Neuronal stem cell (in vitro differentiated cells): ENCODE results near the gene CNIH3.

ENCODE experiments used
- DNase-seq: peaks from one replicate; pipeline ENCODE4 v3.0.0-alpha.2; 2013; ENCODE audit warnings: low spot score
- H2AFZ ChIP-seq: one replicate; pipeline ENCODE4 v1.6.1; 2013; ENCODE audit warnings: mild to moderate bottlenecking, low read length, inconsistent platforms
- H2AK5ac ChIP-seq: 2 replicates; pipeline ENCODE4 v1.6.1; 2013; ENCODE audit warnings: low read depth, mild to moderate bottlenecking, inconsistent platforms, low read length, moderate library complexity, mixed read lengths
- H2BK120ac ChIP-seq: 2 replicates; pipeline ENCODE4 v1.6.1; 2013; ENCODE audit warnings: low read depth, mild to moderate bottlenecking, inconsistent platforms, low read length, moderate library complexity, mixed read lengths
- H2BK12ac ChIP-seq: one replicate; pipeline ENCODE4 v1.6.1; 2013; ENCODE audit warnings: low read length, inconsistent platforms
- H2BK15ac ChIP-seq: 2 replicates; pipeline ENCODE4 v1.6.1; 2013; ENCODE audit warnings: mild to moderate bottlenecking, low read length, inconsistent platforms, mixed read lengths
- H2BK5ac ChIP-seq: one replicate; pipeline ENCODE4 v1.6.1; 2013; ENCODE audit warnings: inconsistent platforms, mild to moderate bottlenecking, low read length, moderate library complexity
- H3K14ac ChIP-seq: one replicate; pipeline ENCODE4 v1.6.1; 2013; ENCODE audit warnings: low read length, inconsistent platforms
- H3K18ac ChIP-seq: 2 replicates; pipeline ENCODE4 v1.6.1; 2013; ENCODE audit warnings: low read length, inconsistent platforms
- H3K23ac ChIP-seq: 2 replicates; pipeline ENCODE4 v1.6.1; 2013; ENCODE audit warnings: low read depth, mild to moderate bottlenecking, mixed read lengths, low read length, inconsistent platforms; ENCODE audit not compliant: poor library complexity
- H3K27ac ChIP-seq: replicated peaks from 3 replicates; pipeline ENCODE4 v1.5.1; 2013; ENCODE audit warnings: low read length, inconsistent platforms
- H3K27me3 ChIP-seq, 3 experiments: 2 replicates each; pipeline ENCODE4 v1.6.1; 2013; ENCODE audit warnings: low read length in 3 of 3, mild to moderate bottlenecking in 2 of 3, inconsistent platforms in 1 of 3, low read depth in 1 of 3, mixed read lengths in 1 of 3, moderate library complexity in 1 of 3; ENCODE audit not compliant: control insufficient read depth in 3 of 3, insufficient read depth in 3 of 3
- H3K36me3 ChIP-seq, 2 donors: replicated peaks in 1 of 2; 2 replicates each; pipeline ENCODE4 v1.6.1; 2013; ENCODE audit warnings: low read length in 2 of 2; ENCODE audit not compliant: control insufficient read depth in 2 of 2, insufficient read depth in 2 of 2
- H3K4ac ChIP-seq: 2 replicates; pipeline ENCODE4 v1.6.1; 2013; ENCODE audit warnings: inconsistent platforms, mild to moderate bottlenecking, low read length, moderate library complexity
- H3K4me1 ChIP-seq, 2 donors: 1 replicate in 1 of 2; 2 replicates in 1 of 2; pipeline ENCODE4 v1.6.1; 2013; ENCODE audit warnings: low read length in 2 of 2, low read depth in 1 of 2; ENCODE audit not compliant: control insufficient read depth in 2 of 2, insufficient read depth in 1 of 2
- H3K4me2 ChIP-seq: one replicate; pipeline ENCODE4 v1.6.1; 2013; ENCODE audit warnings: mild to moderate bottlenecking, low read length, inconsistent platforms; ENCODE audit not compliant: insufficient read depth, poor library complexity, severe bottlenecking
- H3K4me3 ChIP-seq, 2 donors: 2 replicates each; pipeline ENCODE4 v1.5.1; 2013; ENCODE audit warnings: low read length in 2 of 2, mild to moderate bottlenecking in 2 of 2, inconsistent platforms in 1 of 2, moderate library complexity in 1 of 2
- H3K79me1 ChIP-seq: one replicate; pipeline ENCODE4 v1.6.1; 2013; ENCODE audit warnings: low read depth, mild to moderate bottlenecking, inconsistent platforms, low read length, moderate library complexity
- H3K9ac ChIP-seq: one replicate; pipeline ENCODE4 v1.6.1; 2013; ENCODE audit warnings: mild to moderate bottlenecking, low read depth, low read length, inconsistent platforms; ENCODE audit not compliant: poor library complexity
- H3K9me3 ChIP-seq, 2 donors: replicated peaks in 1 of 2; 2 replicates each; pipeline versions ENCODE3 to v1.6.1; 2013; ENCODE audit warnings: low read length in 2 of 2, mild to moderate bottlenecking in 2 of 2, inconsistent platforms in 1 of 2, low read depth in 1 of 2, mixed read lengths in 1 of 2, moderate library complexity in 1 of 2; ENCODE audit not compliant: control insufficient read depth in 2 of 2, insufficient read depth in 1 of 2
- H4K8ac ChIP-seq: one replicate; pipeline ENCODE4 v1.6.1; 2013; ENCODE audit warnings: low read depth, mild to moderate bottlenecking, inconsistent platforms, low read length, moderate library complexity
- H4K91ac ChIP-seq: one replicate; pipeline ENCODE4 v1.6.1; 2013; ENCODE audit warnings: low read length, low read depth, mild to moderate bottlenecking, inconsistent platforms; ENCODE audit not compliant: poor library complexity
- WGBS, 2 donors: extraction: QIAGEN DNeasy Blood & Tissue Kit; methylation state at CpG; one replicate each; pipeline ENCODE4 v1.1.7; 2013; ENCODE audit warnings: missing lambda C conversion rate in 2 of 2, mixed read lengths in 1 of 2; ENCODE audit not compliant: insufficient read length in 2 of 2, insufficient replicate concordance in 1 of 2; ENCODE audit errors: extremely low coverage in 2 of 2; 5-methylcytosine and 5-hydroxymethylcytosine counted together

Gene CNIH3

DNA sequence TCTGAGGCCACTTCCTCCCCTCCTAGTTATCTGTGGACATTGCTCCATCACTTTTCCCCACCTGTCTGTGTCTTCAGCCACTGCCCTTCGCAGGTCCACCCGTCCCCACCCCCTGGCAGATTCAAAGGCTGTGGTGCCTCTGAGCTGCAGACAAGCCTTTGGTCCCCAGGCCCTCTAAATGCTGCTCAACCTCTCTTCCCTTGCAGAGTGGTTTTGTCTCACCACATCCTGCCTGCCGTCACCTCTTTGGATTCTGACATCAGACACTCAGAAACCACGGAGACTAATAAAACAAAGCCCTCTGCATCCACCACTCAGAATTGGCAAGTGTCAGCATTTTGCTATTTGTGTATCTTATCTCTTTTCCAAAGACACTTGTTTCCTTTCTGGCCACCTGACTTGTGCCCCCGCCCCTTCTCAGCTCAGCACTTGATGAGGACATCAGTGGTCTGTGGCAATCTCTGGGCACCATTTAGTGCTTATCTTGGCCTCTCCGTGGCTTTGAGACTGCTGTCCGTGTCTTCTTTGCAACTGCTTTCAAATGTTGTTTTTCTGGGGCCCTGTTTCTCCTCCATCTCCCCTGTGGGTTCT lies 7.7 kb downstream of the CNIH3 start:
- Histone ChIP-seq H2BK12ac (no peak overlapping the region), H3K23ac (no peak overlapping the region), H3K4ac (no peak overlapping the region), H3K27me3 (peaks cover 0 to 22% (median 13%) of the 10 kb centered on the region in 3 experiments), H2BK5ac (no peak overlapping the region), H3K4me2 (no peak overlapping the region), H3K4me3 (no peak overlapping the region), H3K9me3 (peaks cover 0 to 3% of the 10 kb centered on the region in 2 donors), H3K18ac (no peak overlapping the region), H2AK5ac (no peak overlapping the region), H4K8ac (no peak overlapping the region), H3K14ac (no peak overlapping the region), H2BK15ac (no peak overlapping the region), H3K36me3 (no peaks in the 10 kb centered on the region), H3K4me1 (peaks cover 0 to 2% of the 10 kb centered on the region in 2 donors), H3K9ac (no peak overlapping the region), H3K79me1 (no peaks in the 10 kb centered on the region), H2AFZ (no peak overlapping the region), H4K91ac (no peak overlapping the region), H3K27ac (no peak overlapping the region), H2BK120ac (no peak overlapping the region)
- WGBS, 2 donors: no CpG with 5 or more reads among the region's 7 CpGs
- DNase-seq: no peak

DNA sequence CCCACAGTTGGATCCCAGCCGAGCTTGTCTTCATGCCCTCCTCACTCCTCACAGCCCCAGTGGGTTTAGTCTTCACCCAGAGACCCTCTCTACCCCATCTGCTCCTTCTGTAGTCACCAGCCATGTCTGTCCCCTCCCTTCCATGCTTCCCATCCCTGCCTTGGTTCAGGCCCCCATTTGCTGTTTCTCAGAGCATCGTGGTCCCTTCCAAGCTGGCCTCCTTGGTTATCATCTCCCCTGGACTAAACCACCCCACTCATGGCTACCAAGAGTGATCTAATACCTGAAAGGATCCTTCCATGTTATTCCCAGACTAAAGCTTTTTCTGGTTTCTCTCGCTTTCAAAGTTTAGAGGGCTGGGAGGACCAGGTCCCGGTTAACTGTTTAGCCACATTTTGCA lies 8.3 kb downstream of the CNIH3 start:
- H3K36me3 ChIP-seq: no peaks in the 10 kb centered on the region
- H2BK12ac ChIP-seq: no peak overlapping the region
- no peak overlapping the region for H2BK5ac ChIP-seq
- H2AK5ac ChIP-seq: no peak overlapping the region
- H3K4me1 ChIP-seq: peaks cover 0 to 2% of the 10 kb centered on the region in 2 donors
- no peak overlapping the region for H2BK120ac ChIP-seq
- H3K79me1 ChIP-seq: no peaks in the 10 kb centered on the region
- no peak overlapping the region for H3K4me3 ChIP-seq
- no peak overlapping the region for H3K18ac ChIP-seq
- no peak overlapping the region for H3K4ac ChIP-seq
- peaks cover 0 to 16% (median 7%) of the 10 kb centered on the region in 3 experiments for H3K27me3 ChIP-seq
- no peak overlapping the region for H4K8ac ChIP-seq
- no peak overlapping the region for H3K9ac ChIP-seq
- peak overlapping the region; percentile 1 for H3K14ac ChIP-seq
- no peak overlapping the region for H3K27ac ChIP-seq
- H3K4me2 ChIP-seq: no peak overlapping the region
- H2BK15ac ChIP-seq: no peak overlapping the region
- no peak overlapping the region for H2AFZ ChIP-seq
- no peak for DNase-seq
- no peak overlapping the region for H4K91ac ChIP-seq
- H3K23ac ChIP-seq: no peak overlapping the region
- H3K9me3 ChIP-seq: peaks cover 0 to 3% of the 10 kb centered on the region in 2 donors
- no CpG with 5 or more reads among the region's 4 CpGs for WGBS, 2 donors

DNA sequence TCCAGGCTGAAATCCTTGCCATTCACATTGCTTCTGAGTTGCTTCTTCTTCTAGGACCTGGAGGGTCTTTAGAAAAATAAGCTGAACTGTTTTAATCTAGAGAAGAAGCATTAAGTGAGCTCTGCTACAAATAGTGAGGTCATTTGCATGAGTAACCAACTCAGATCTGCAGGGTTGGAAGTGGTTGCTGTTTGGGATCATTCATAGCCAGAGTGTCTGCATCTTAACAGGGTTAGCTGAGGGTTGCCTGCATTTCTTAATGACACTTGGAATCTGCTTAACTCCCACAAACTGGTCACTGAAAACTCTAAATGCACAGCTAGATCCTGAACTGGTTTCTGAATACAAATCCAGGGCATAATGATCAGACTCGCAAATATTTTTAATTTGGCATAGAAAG lies 9.9 kb downstream of the CNIH3 start:
- H2BK5ac ChIP-seq: no peak overlapping the region
- H3K9me3 ChIP-seq: peaks cover 0 to 3% of the 10 kb centered on the region in 2 donors
- H2AFZ ChIP-seq: no peak overlapping the region
- H4K8ac ChIP-seq: no peak overlapping the region
- no peak overlapping the region for H2BK12ac ChIP-seq
- H3K36me3 ChIP-seq: no peaks in the 10 kb centered on the region
- no peak overlapping the region for H3K9ac ChIP-seq
- H3K4ac ChIP-seq: no peak overlapping the region
- H3K14ac ChIP-seq: no peak overlapping the region
- peaks cover 0 to 6% (median 0%) of the 10 kb centered on the region in 3 experiments for H3K27me3 ChIP-seq
- no peak overlapping the region for H4K91ac ChIP-seq
- H3K27ac ChIP-seq: no peak overlapping the region
- no peak overlapping the region for H2AK5ac ChIP-seq
- H3K18ac ChIP-seq: no peak overlapping the region
- H3K4me2 ChIP-seq: no peak overlapping the region
- H3K4me3 ChIP-seq: no peak overlapping the region
- no peak overlapping the region for H2BK120ac ChIP-seq
- H3K79me1 ChIP-seq: no peaks in the 10 kb centered on the region
- DNase-seq: no peak
- no CpG with 5 or more reads among the region's 1 CpG for WGBS, 2 donors
- no peak overlapping the region for H2BK15ac ChIP-seq
- H3K4me1 ChIP-seq: peaks cover 0 to 2% of the 10 kb centered on the region in 2 donors
- H3K23ac ChIP-seq: no peak overlapping the region

DNA sequence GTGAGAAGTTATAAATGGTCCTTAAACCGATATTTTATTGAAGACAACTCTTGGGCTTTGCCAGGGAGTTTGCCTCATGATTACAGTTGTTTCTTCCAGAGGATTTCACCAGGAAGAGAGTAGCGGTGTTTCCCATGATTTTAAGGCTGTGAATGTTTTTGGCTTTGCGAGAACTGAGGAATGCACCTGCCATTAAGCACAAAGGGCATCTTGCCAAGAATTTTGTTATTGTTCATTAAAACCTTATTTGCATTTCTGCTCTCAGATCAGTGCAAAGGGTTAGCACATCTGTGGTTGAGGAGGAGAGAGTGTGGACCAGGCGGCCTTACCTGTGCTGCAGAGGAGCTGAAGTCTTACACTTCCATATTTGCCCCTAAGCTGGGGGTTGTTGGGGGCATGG lies 13.8 kb downstream of the CNIH3 start:
- Histone ChIP-seq H4K91ac (no peak overlapping the region), H3K9me3 (peaks cover 0 to 1% of the 10 kb centered on the region in 2 donors), H3K27me3 (peaks cover 0 to 3% (median 0%) of the 10 kb centered on the region in 3 experiments), H3K14ac (no peak overlapping the region), H2BK120ac (no peak overlapping the region), H3K4ac (no peak overlapping the region), H2AFZ (no peak overlapping the region), H3K18ac (no peak overlapping the region), H3K79me1 (no peaks in the 10 kb centered on the region), H2AK5ac (no peak overlapping the region), H2BK12ac (no peak overlapping the region), H3K9ac (no peak overlapping the region), H3K27ac (no peak overlapping the region), H4K8ac (no peak overlapping the region), H3K4me1 (peaks cover 0 to 8% of the 10 kb centered on the region in 2 donors), H2BK5ac (no peak overlapping the region), H2BK15ac (no peak overlapping the region), H3K36me3 (no peaks in the 10 kb centered on the region), H3K4me2 (no peak overlapping the region), H3K23ac (no peak overlapping the region), H3K4me3 (no peak overlapping the region)
- DNase-seq: no peak
- no CpG with 5 or more reads among the region's 4 CpGs for WGBS, 2 donors
